Fibroblast of skin of abdomen (primary cell): Measurements from ENCODE around the gene PTPN14. TPM values are rescaled to one million over a fixed set of nuclear protein-coding genes. Genes with fewer than 3 reads are reported as not detected.
"Not testable (repeated sequence)": the region's sequence is repeated elsewhere in the genome, so short reads cannot be mapped to it uniquely, and the experiment has no call there.

Source experiments
- DNase-seq: peaks from one replicate; pipeline ENCODE4 v3.0.0-alpha.2; 2013
- polyA plus RNA-seq, 2 experiments: library from polyadenylated mRNA; unstranded; fragments of 120-200 nt; gene quantifications; one replicate each; pipeline ENCODE4 v1.2.1, GENCODE V29; 2013; ENCODE audit not compliant: insufficient read length in 2 of 2

PTPN14 gene
- polyA plus RNA-seq (2013, experiment 1 of 2; ENCODE audit: insufficient read length): 47.3 TPM
- 45.7 TPM for polyA plus RNA-seq (2013, experiment 2 of 2; ENCODE audit: insufficient read length)

DNA sequence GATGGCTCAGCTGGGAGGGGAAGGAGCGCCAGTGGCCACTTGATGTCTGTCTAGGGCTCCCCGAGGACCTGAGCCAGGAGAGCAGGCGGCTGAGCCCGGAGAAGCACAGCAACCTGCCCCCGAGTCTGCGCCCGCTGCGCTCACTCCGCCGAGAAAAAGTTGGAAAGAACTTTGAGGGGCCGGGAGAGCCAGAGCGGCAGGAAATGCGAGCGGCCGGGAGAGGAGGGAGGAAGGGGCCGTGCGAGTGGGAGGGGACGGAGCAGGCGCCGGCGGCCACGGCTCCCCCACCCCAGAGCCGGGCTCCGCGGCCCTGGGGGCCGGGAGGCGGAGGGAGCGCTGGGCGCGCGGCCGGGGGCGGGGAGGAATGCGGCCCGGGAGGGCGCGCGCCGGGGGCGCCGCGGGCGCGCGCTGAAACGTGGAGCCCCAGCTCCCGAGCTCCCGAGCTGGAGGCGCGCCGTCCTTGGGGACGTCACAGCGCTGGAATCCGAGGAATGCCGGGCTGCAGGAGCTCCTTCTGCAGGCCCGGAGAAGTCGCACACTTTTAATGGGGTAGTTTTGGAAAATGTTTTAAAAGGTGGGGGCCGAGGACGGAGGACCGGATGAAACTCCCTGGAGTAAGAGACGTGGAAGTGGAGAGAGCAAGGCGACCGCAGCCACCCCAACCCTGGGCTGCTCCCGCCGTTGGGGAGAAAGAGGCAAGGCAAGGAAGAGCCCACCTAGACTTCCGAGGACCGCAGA, at the start of gene PTPN14:
Gene PTPN14, minus strand, starts transcription at position 167 of the 738 bp plus-strand sequence. CDS start 86,799 bp downstream, outside the sequence.
- peak; percentile 98 for DNase-seq

DNA sequence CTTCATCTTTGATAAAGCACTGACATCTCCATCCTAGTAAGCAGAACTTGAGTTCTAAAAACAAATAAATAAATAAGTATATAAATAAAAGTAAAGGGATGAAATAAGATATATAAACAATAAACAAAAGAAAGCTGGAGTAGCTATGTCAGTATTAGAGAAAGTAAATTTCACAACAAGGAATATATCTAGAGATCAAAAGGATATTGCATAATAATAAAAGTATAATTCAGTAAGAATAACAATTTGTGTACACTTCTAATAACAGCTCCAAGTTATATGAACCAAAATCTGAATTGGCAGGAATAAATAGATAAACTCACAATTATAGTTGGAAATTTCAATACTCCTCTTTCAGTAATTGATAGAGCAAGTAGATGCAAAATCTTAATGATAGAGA, 41.8 kb upstream of the PTPN14 start:
- no peak for DNase-seq

DNA sequence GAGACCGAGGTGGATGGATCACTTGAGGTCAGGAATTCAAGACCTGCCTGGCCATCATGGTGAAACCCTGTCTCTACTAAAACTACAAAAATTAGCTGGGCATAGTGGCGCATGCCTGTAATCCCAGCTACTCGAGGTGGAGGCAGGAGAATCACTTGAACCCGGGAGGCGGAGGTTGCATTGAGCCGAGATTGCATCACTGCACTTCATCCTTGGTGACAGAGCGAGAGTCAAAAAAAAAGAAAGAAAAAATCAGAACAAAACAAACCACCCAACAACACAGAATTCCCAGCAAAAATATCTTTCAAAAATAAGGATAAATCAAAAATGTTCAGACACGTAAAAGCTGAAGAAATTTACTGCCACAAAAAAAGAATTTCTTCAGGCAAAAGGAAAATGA, 40.5 kb upstream of the PTPN14 start:
- not testable (repeated sequence) for DNase-seq

DNA sequence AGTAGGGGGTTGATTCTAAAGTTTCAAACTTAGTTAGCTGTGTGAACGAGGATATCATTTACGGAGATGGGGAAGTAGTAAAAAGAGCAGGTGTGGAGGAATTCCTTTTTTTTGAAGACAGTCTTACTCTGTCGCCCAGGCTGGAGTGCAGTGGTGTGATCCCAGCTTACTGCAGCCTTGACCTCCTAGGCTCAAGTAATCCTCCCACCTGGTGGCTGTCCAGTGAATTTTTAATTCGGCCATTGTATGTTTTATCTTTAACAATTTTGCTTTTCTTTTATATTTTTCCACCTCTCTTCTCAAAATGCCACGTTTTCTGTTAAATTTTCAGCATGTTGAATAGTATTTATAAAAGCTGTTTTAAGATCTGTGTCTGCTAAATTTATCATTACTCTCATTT, 39.3 kb upstream of the PTPN14 start:
- no peak for DNase-seq

DNA sequence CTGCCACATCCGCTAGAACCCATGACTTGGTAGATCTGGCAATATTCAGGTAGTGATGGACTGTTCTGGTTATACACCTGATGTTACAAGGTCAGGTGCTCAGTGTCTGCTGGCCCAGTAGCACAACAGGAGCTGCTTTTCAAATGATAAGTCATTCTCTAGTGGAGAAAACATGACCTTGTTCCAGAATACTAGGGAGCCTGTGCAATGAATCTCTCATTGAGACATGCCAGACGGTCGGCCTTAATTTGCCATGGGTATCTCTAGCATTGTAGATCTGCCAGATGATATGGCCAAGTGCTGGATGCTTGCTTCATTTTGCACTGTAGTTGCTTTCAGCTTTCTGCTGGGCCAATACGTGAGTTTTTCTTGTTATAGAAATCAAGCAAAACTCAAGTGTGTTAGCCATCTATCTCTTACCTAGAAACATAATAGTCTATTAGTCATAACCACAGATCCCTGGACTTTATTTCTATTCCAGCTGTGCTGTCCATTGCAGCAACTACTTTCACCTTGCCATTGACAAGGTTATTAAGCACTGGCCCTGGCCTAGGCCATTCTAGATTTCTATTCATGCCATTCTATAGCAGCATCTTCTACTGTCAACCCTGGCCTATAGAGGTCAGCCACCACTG, 37.7 kb upstream of the PTPN14 start:
- no peak for DNase-seq

DNA sequence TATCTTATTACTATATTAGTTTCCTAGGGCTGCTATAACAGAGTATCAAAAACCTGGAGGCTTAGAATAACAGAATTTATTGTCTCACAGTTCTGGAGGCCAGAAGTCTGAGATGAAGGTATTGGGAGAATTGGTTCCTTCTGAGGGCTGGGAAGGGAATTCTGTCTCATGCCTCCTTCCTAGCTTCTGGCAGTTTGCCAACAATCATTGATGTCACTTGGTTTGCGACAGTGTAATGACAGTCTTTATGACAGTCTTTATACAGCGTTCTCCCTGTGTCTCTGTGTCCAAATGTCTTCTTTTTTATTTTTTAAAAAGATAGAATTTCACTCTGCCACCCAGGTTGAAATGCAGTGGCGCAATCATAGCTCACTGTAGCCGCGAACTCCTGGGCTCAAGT, 35.8 kb upstream of the PTPN14 start:
- DNase-seq: no peak

DNA sequence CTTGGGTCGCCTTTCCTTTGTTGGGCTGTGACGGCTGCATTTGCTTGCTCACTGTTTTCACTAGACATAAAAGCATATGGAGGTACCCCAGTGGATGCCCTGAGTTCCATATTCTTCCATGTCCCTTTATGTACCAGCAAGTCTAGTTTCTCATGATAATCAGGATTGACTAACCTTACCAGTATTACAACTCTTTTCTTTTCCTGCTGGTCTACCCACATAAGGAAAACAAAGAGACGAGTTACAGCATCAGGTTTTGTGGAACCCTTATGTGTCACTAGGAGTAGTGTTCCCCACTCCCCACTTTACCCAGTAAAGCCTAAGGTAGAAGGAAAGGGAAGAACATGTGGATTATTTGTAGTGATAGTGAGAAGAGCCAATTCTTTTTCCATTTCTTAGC, 35.2 kb upstream of the PTPN14 start:
- no peak for DNase-seq

DNA sequence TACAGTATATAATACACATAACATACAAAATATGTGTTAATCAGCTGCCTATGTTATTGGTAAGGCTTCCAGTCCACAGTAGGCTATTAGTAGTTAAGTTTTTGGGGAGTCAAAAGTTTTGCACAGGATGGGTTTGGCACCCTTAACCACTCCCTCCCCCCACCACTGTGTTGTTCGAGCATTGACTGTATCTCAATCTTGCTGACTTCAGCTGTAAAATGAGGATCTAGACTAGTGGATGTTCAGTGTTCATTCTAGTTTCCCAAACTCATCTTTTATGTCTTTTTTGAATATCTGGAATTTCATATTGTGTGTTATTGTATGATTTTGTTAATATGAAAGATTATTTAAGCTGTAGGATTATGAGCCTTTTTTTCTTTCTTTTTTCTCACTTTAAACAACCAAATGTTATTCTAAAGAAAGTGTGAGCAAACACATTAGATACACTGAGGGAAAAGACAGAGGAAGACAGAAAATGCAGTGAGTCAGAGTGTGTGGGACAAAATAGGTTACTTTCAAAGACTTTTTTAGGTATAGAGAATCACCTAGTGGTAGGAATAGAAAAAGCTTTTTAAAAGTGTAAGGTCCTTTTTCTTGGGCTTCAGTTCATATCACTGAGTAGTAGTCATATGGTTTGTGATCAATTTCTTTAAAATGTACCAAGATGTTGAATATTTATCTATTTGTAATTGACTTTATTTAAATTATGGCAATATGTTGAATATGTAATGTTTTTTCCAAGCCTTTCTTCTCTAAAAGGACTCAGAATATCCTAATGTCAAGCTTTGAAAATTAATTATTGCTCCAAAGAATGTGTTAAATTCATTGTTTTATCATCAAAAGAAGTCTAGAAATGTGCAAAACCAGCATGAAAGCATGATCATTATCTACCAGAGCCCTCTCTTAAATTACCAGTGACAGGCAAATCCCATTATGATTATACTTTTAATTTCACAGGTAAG, 33.7 kb upstream of the PTPN14 start:
- peak; percentile 68 for DNase-seq

DNA sequence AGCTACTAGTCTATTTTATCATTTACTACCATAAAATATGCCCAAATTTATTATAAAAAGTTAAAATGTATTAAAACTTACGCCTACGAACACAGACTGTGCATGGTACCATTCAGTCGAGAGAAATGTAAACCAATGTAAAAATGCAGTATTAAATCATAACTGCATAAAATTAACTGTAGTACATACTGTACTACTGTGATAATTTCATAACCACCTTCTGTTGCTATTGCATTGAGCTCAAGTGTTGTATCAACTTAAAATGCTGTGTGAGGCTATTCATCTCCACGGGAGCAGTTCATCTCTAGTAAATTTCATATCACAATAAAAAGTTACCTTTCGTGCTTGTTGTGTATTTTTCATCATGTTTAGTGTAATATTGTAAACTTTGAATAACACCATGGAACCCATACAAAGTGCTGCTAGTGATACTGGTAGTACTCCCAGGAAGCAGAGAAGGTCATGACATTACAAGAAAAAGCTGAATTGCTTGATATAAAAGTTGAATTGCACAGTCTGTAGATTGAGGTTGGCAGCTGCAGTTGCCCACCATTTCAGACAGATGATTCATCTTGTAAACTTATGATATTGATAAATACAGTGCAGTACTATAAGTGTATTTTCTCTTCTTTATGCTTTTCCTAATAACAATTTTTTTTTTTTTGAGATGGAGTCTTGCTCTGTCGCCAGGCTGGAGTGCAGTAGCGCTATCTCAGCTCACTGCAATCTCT, 32.6 kb upstream of the PTPN14 start:
- DNase-seq: no peak

DNA sequence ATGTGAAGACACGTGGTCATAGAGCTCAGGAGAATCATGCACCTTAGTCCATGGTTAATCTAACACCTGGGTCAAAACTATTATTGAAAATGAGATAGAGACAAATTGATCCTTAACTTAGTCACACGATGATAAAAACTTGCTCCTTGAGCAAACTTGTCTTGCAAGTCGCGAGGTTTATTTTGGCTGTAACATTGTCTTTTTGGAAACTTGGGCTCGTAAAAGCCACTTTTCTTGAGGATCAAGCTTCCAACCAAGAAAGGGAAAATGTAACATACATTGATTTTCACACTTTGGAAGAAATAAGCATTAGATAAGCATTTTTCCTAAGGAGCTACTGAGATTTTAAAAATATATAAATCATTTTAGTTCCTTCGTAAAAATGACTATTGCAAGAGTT, 31.7 kb upstream of the PTPN14 start:
- DNase-seq: no peak

DNA sequence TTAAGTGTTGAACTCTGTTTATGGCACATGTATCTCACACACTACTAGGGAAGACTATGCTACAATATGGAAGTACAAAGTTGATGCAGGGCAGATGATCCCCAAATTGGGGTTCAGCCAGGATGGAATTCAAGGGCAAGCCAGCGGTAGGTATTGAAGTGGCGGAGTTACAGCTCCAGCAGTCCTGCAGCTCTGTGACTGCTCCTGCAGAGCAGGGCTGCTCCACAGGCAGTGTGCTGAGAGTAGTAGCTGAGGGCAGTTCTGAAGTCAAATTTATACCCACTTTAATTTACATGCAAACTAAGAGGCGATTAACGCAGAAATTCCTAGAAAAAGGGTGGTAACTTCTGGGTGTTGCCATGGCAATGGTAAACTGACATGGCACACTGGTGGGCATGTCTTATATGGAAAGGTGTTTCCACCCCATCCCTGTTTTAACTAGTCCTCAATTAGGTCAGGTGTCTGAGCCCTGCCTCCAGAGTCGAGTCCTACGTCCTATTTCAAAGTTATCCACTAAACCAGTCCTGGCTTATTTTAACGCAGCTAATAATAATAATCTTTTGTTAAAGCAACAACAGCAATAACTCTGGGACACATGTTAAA, 31.0 kb upstream of the PTPN14 start:
- no peak for DNase-seq

DNA sequence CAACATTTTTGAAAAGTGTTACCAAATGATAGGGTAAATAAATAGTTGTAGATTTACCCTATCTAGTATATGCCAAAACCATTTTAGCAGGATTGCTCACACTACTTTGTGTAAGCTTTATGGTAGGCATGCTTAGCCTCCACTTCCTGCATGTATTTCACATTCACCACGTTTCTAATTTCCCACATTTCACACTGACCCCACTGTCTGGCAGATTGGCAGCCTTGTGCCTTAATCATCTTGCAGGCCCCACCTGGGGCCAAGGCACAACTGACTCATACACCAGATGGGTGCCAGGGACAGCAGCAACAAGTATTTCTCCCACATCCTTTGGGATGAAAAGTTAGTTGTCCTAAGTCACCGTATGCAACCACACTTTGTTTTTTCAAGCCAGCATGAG, 30.4 kb upstream of the PTPN14 start:
- peak; percentile 86 for DNase-seq

DNA sequence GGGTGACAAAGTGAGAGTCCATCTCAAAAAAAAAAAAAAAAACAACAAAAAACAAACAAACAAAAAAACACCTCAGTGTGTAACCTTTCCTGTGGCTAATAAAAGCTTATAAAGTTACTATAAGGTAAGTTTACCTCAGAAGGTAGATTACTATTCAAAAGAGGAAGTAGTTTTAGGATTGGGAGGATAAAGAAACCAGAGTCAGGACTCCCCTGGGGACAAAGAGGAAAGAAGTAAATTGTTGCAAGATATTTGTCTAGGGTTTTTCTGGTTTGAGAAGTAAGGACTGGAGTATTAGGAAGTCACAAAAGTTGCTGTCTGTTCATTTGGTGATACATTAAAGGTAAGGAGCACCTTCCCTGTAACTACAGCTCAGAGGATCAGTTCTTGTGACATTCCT, 27.8 kb upstream of the PTPN14 start:
- DNase-seq: no peak

DNA sequence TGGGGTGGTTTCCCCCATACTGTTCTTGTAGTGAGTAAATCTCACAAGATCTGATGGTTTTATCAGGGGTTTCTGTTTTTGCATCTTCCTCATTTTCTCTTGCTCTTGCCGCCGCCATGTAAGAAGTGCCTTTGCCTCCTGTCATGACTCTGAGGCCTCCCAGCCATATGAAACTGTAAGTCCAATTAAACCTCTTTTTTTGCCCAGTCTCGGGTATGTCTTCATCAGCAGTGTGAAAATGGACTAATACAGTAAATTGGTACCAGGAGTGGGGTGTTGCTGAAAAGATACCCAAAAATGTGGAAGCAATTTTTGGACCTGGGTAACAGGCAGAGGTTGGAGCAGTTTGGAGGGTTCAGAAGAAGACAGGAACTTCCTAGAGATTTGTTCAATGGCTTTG, 24.7 kb upstream of the PTPN14 start:
- not testable (repeated sequence) for DNase-seq

DNA sequence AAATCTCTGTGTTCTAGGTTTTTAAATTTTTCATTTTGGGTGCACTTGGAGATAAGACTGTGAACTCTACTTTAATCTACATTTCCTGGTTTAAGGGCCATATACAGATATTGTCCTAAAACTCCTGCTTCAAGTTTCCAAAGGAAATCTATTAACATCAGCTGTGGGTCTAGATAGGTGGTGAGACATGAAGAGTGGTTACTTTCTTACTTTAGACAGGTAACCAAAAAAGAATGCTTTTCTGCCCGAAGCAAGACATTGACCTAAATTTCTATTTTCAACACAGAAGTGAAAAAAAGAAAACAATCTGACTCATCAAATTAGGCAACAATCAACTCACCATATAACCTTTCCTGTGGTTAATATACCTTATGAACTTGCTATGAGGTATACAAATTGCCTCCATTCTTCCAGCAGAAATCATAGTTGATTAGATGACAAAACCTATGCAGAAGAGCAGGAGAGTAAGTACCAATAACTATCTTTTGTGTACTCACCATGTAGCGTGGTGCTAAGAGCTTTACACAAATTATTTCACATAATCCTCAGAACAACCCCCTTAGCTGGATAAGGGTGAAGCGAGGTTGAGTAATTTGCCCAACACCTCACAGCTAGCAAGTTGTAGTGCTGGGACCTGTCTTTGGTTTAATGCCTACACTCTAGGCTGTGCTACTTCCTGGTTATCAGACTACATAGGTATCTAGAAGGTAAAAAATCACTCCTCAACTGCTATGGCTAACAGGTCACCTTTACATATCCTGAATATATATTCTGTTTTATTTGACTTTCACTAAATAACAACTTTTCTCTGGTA, 23.4 kb upstream of the PTPN14 start:
- DNase-seq: no peak

DNA sequence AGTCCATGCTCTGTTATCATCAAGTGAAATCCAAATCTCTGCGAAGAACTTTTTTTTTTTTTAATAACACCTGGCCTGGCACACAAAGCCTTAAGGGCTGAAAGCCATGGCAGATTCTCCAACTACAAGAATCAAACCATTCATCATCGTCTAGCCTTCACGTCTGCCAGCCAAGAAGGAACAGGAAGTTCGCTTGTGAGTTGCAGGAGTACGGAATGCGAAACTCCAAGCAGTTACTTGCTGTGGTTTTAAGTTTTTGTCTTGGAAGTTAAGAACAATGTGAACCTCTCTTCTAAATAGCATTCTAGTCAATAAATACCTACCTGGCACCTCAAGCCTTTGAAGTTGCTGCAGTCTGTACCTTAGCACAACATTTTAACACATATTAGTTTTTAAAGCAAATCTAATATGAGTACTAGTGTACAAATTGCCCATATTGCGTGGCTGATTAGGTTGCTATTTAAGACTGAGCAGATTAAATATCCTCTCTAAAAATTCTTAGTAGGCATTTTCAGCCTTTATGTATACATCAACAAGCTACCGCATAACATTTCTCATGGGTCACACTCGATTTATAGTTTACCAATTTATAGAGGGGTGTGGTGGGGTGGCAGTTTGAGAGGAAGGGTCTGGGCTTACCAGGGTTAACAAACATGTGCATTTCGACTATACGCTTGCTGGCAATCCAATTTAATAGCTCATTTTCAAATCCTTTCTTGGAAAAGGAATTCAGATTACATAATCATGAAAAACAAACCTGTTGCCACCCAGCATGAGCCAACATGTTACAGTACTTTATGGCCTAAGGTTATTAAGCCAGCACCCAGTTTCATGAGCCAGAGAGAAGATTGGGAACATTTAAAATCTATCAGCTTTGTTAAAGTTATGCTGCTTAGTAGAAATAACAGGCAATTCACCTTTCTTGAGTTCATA, 22.2 kb upstream of the PTPN14 start:
- DNase-seq: peak; percentile 45

DNA sequence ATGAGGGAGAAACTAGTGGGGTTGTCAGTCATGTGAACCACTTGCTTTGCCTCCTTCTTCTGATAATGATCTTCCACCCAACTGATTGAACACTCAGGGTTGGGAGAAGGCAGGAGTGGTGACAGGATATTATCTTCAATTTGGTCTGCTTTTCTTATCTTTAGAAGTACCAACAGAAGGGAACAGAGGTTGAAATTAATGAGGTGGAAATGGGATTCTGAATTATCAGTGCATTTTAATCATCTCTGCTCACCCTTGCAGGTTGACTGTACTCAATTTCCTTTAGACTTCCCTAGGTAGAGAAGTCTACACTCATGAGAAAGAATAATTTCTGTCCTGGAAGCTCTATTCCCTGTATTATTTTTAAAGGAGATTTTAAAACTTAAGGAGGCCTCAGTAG, 19.9 kb upstream of the PTPN14 start:
- DNase-seq: no peak

DNA sequence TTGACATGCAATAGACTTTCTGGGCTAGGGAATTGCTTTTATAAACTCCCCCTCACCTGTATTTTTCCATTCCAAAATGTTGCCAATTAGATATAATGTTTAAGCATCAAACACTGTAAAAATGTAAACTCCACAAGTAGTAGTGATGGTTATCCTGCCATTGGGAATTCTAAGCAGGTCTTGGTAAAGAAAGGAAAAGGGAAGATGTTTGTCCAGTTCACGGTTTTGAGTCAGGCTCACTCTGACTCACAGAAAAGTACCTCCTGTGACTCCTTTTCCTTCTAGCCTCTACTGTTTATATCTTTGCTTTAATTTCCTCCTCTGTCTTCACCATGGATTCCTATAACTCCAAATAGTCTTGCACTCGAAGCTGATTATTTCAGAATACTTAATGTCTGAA, 19.0 kb upstream of the PTPN14 start:
- DNase-seq: peak; percentile 59

DNA sequence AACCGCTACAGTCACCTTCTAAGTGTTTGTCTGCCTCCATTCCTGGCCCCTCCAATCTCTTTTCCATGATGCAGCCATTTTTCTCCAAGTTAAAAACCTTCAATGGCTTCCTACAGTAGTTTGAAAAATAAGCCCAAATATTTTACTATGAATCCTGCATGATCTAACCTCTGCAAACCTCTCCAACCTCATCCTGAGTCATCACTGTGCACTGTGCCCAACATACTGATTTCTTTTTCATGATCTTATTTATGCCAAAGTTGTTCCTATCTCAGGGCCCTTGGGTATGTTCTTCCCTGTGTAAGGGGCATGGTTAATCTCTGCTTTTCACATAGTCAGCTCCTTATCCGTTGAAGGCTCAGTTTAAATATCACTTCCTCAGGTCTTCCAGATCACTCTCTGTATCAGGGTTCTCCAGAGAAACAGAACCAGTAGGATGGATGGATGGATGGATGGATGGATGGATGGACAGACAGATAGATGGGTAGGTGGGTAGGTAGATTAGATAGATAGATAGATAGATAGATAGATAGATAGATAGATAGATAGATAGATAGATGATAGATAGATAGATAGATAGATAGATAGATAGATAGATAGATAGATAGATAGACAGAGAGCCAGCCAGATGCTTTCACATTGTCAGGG, 18.1 kb upstream of the PTPN14 start:
- peak; percentile 65 for DNase-seq
